Measurements from ENCODE around the gene NXT2. TPM values are rescaled to one million over a fixed set of nuclear protein-coding genes. Genes with fewer than 3 reads are reported as not detected.
A peak's percentile ranks its signal among the peaks of the same experiment; 100 is the strongest.

Gene NXT2
- total RNA-seq = 10 to 100 TPM in 1 of 4 donors, 1 to 10 TPM in 3; 5.1 to 10.7 (median 7.8) TPM

- Histone ChIP-seq H3K4me1 (peaks cover 0 to 7% (median 0%) of the 10 kb centered on the region in 4 donors), H3K27ac (peak within 1 kb of the TSS; percentile 82 to 94 (median 90)), H3K4me3 (peak within 1 kb of the TSS; percentile 35 to 60 (median 52)), H3K36me3 (no peaks in the 10 kb centered on the region), H3K27me3 (peaks cover 0 to 7% of the 10 kb centered on the region in 2 donors), H3K9me3 (no peaks in the 10 kb centered on the region)
- peak; percentile 11 to 61 for TF ChIP-seq POLR2A (IDR thresholded peaks at IDR 0.05)
- peak in 1 of 2 donors; percentile 88 for TF ChIP-seq EP300 (IDR thresholded peaks at IDR 0.05)
- no peak for TF ChIP-seq CTCF (IDR thresholded peaks at IDR 0.05)
- peak; percentile 72 to 81 for DNase-seq (ENCODE audit: low spot score in 2 of 2)
- WGBS, 2 donors = 4 to 35% methylated on average over 22 to 43 of the region's 43 CpGs
Measured at GRCh38 chrX:109536439-109537323, at the start of gene NXT2. Gene NXT2, plus strand, starts transcription at chrX:109536844. Its CDS starts 163 bp downstream, at chrX:109537007.

- DNase-seq (ENCODE audit: low spot score in 2 of 2) = no peak
- no peak overlapping the region for H3K4me3 ChIP-seq
- peaks cover 0 to 40% of the 10 kb centered on the region in 2 donors for H3K27me3 ChIP-seq
- no peaks in the 10 kb centered on the region for H3K9me3 ChIP-seq
- TF ChIP-seq POLR2A (IDR thresholded peaks at IDR 0.05) (no peak), CTCF (IDR thresholded peaks at IDR 0.05) (no peak)
- H3K27ac ChIP-seq = no peak overlapping the region
- no peaks in the 10 kb centered on the region for H3K4me1 ChIP-seq
- WGBS, 2 donors = 35 to 38% methylated on average over 4 of the region's 4 CpGs
- no peaks in the 10 kb centered on the region for H3K36me3 ChIP-seq
Measured at GRCh38 chrX:109487640-109488039, 49.0 kb upstream of the NXT2 start.

GRCh38 chrX:109489174-109489573, 47.5 kb upstream of the NXT2 start:
- no peak overlapping the region for H3K27ac ChIP-seq
- no peaks in the 10 kb centered on the region for H3K36me3 ChIP-seq
- no peaks in the 10 kb centered on the region for H3K9me3 ChIP-seq
- peaks cover 0 to 24% of the 10 kb centered on the region in 2 donors for H3K27me3 ChIP-seq
- WGBS, 2 donors = 78 to 80% methylated on average over 2 of the region's 2 CpGs
- no peak for TF ChIP-seq EP300 (IDR thresholded peaks at IDR 0.05)
- TF ChIP-seq CTCF (IDR thresholded peaks at IDR 0.05) = no peak
- TF ChIP-seq POLR2A (IDR thresholded peaks at IDR 0.05) = no peak
- H3K4me3 ChIP-seq = no peak overlapping the region
- H3K4me1 ChIP-seq = no peaks in the 10 kb centered on the region
- no peak for DNase-seq (ENCODE audit: low spot score in 2 of 2)

- H3K9me3 ChIP-seq = no peaks in the 10 kb centered on the region
- no peak for DNase-seq (ENCODE audit: low spot score in 2 of 2)
- TF ChIP-seq CTCF (IDR thresholded peaks at IDR 0.05) = no peak
- TF ChIP-seq EP300 (IDR thresholded peaks at IDR 0.05) = no peak
- TF ChIP-seq POLR2A (IDR thresholded peaks at IDR 0.05) = no peak
- 80 to 81% methylated on average over 1 of the region's 1 CpG for WGBS, 2 donors
- no peaks in the 10 kb centered on the region for H3K4me1 ChIP-seq
- peaks cover 0 to 32% of the 10 kb centered on the region in 2 donors for H3K27me3 ChIP-seq
- H3K36me3 ChIP-seq = no peaks in the 10 kb centered on the region
- no peak overlapping the region for H3K27ac ChIP-seq
- H3K4me3 ChIP-seq = no peak overlapping the region
Measured at GRCh38 chrX:109498434-109498833, 38.2 kb upstream of the NXT2 start.

GRCh38 chrX:109501176-109501575, 35.5 kb upstream of the NXT2 start:
- DNase-seq (ENCODE audit: low spot score in 2 of 2) = no peak
- WGBS, 2 donors = 67 to 69% methylated on average over 3 of the region's 3 CpGs
- Histone ChIP-seq H3K27ac (no peak overlapping the region), H3K27me3 (peaks cover 0 to 32% of the 10 kb centered on the region in 2 donors), H3K36me3 (no peaks in the 10 kb centered on the region), H3K4me3 (no peak overlapping the region), H3K9me3 (no peaks in the 10 kb centered on the region), H3K4me1 (no peaks in the 10 kb centered on the region)
- no peak for TF ChIP-seq EP300 (IDR thresholded peaks at IDR 0.05)
- no peak for TF ChIP-seq CTCF (IDR thresholded peaks at IDR 0.05)
- TF ChIP-seq POLR2A (IDR thresholded peaks at IDR 0.05) = no peak

All from tibial nerve (tissue), 4 donors.